GM04503 (cell line): ENCODE results near the gene SLC25A21.
"Not testable (repeated sequence)": the region's sequence is repeated elsewhere in the genome, so short reads cannot be mapped to it uniquely, and the experiment has no call there.

Experiments used
- DNase-seq: peaks from one replicate; pipeline ENCODE4 v3.0.0-alpha.2; 2012; ENCODE audit warnings: low read depth

SLC25A21 gene

DNA sequence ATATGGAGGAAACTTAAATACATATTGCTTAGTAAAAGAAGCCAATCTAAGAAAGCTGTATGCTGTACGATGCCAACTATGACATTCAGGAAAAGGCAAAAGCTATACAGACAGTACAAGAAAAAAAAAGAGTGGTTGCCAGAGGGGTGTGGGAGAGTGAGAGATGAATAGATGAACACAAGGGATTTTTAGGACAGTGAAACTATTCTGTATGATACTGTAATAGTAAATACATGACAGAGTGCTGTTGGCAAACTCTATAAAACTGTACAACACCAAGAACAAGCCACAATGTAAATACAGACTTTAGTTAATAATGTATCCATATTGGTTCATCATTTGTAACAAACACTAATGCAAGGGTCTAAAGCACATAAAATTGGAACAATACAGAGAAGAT lies 14.5 kb upstream of the SLC25A21 start:
- no peak for DNase-seq

DNA sequence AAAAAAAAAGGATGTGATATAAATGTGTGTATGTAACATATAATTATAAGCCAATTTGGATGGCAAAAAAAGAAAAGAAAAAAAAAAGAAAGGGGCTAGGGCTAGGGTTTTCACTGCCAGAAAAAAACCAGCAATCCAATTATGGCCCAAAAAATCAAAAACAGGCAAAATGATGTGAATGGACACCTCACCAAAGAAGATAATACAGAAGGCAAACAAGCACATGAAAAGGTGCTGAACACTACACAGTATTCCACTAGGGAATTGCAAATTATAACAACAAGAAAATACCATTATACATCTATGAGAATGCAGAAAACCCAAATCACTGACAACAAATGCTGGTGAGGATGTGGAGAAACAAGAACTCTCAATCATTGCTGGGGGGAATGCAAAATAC lies 13.3 kb upstream of the SLC25A21 start:
- DNase-seq = no peak

DNA sequence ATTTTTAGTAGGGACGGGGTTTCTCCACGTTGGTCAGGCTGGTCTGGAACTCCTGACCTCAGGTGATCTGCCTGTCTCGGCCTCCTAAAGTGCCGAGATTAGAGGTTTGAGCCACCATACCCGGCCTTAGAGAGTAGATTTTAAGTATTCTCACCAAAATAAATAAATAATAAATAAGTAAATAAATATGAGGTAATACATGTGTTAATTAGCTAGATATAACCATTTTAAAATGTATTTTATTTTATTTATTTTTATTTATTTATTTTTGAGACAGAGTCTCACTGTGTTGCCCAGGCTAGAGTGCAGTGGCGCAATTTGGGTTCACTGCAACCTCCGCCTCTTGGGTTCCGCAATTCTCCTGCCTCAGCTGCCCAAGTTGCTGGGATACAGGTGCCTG lies 12.1 kb upstream of the SLC25A21 start:
- not testable (repeated sequence) for DNase-seq

DNA sequence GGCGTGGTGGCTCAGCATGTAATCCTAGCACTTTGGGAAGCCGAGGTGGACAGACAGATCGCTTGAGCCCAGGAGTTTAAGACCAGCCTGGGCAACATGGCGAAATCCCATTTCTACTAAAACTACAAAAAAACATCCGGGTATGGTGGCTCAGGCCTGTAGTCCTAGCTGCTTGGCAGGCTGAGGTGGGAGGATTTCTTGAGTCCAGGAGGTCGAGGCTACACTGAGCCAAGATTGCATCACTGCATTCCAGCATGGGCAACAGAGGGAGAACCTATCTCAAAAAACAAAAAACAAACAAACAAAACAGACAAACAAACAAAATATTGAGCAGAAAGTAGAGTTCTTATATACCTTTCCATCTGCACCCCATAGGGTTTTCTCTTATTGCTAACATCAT lies 9.0 kb upstream of the SLC25A21 start:
- no peak for DNase-seq

- DNase-seq = not testable (repeated sequence)
Measured at GRCh38 chr14:37180886-37181285, 8.5 kb upstream of the SLC25A21 start.

DNA sequence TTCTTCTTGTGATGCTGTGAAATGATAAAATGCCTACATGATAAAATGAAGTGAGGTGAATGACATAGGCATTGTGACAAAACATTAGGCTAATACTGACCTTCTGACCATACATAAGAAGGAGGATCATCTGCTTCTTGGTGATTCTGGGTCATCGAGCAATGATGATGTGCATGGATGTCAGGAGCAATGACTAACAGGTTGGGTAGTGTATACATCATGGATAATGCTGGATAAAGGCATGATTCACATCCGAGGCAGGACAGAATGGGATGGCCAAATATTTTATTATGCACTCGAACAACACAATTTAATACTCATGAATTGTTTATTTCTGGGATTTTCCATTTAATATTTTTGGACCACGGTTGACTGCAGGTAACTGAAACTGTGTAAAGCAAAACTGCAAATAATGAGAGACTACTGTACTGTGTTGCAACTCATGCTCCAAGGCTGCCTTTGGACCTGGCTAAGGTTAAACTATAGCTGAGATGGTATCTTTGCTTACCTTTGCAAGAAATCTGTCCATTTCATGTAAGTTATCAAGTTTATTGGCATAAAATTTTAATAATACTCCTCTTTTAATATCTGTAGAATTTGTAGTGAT lies 7.6 kb upstream of the SLC25A21 start:
- DNase-seq = no peak

- DNase-seq = no peak
Measured at GRCh38 chr14:37172936-37173614, 669 bp upstream of the SLC25A21 start.

DNA sequence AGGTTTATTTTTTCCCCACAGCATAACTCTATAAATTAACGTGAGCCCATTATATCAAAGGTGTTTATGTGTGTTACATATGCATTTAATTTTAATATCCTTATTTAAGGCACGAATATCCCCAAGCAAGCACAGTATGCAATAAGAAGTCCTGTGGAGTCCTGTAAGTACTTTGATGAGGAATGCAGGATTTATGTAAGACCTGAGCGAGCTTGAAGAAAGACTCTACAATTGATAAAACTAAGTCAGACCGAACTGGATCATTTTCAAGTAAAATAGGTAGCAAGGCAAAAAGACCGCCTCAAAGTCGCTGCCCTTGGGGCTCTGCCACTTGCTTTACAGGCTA lies 755 bp downstream of the SLC25A21 start:
- no peak for DNase-seq

DNA sequence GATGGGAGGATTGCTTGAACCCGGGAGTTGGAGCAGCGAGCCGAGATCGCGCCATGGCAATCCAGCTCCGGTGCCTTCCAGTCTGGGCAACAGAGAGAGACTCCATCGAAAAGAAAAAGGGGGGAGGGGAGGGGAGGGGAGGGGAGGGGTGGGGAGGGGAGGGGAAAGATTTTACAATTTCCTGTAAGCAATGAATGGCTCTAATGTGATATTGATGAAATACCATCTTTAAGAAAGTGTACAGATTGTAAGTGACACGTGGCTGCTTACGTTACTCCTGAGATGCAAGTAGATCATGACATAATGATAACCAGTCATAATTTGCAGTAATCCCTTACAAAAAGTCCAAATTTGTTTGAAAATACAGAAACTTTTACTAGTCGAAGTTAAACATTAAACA lies 1.4 kb downstream of the SLC25A21 start:
- no peak for DNase-seq

DNA sequence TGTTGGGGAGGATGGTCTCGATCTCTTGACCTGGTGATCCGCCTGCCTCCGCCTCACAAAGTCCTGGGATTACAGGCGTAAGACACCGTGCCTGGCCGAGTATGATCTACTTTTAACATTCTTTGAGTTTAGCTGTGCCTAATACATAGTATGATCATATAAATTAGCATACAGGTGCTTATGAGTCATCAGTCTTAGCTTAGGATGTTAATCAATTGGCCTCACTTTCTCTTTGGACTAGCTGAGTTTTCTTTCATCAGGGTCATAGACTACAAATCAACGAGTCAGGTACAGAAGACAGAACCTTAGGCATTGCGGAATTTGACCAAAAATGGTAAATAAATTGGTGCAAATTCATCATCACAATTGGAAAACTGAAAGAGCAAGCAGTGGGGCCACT lies 2.2 kb downstream of the SLC25A21 start:
- no peak for DNase-seq

DNA sequence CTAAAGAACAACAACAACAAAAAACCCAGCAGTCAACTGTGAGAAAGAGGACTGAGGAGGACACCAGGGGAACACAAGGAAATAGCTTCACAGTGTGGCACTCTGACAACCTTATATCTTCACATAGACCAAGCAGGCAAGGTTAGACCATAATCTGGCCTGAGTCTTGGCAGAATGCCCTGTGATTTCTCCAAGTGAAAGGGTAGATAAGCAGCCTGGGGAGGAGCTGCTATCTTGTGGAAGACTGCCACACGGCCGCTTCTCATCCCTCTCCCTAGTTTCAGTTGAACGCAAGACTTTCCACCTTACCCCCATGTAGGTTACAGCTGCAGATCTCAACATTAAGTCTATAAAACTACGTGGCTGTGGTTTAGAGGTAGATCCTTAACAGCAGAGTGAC lies 3.7 kb downstream of the SLC25A21 start:
- no peak for DNase-seq

DNA sequence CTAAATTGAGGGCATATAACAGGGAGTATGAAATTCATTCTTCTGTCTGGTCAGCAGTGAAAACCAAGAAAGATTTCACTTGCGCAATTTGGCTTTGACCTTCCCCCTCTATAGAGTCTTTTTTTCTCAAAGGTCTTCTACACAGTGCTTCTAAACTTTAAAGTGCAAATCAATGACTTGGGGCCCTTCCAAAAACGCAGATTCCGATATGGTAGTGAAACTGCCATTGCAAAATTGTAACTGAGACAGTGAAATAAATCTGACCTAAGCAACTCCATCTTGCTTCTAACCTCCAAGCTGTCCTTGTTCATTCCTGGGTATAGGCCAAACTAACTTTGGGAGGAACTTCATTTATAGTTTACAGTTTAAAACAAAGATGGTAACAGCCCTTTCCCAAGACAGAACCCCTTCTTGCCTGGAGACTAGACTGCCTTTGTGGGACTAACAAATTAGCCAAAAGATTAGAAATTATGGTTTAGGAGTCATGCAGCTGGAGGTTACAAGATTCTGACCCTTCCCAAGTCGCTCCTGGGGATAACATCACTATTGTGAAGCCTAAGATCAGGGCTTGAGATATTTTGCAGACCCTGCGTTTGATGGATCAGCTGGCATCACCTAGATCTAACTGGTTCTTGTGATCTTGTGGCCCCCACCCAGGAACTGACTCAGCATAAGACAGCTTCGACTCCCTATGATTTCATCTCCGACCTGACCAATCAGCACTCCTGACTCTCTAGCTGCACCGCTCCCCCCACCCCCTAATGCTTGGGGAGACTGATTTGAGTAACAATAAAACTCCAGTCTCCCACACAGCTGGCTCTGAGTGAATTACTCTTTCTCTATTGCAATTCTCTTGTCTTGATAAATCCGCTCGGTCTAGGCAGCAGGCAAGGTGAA lies 5.0 kb downstream of the SLC25A21 start:
- no peak for DNase-seq

- no peak for DNase-seq
Measured at GRCh38 chr14:37165794-37166193, 6.6 kb downstream of the SLC25A21 start.

- not testable (repeated sequence) for DNase-seq
Measured at GRCh38 chr14:37162307-37162706, 10.1 kb downstream of the SLC25A21 start.

- no peak for DNase-seq
Measured at GRCh38 chr14:37157987-37158386, 14.4 kb downstream of the SLC25A21 start.

DNA sequence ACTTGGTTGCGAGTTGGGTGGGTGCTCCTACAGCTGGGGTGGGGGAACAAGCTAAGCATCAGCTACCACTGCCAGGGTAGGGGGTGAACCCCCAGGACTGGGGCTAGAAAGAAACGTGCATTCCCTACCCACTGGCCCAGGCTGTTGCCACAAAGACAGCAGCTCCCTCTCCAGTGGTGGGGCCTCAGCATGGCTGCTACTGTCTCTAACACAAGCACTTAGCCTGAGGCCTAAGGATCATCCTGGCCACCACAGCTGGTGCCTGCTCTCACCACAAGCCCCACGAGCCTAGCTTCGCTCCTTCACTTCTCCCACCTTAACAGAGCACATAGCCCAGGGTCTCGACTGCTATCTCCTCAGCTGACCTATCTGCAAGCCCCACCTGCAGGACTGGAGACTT lies 18.9 kb downstream of the SLC25A21 start:
- DNase-seq = no peak

GRCh38 chr14:37153005-37153404 lies 19.4 kb downstream of the SLC25A21 start:
- no peak for DNase-seq

- DNase-seq = no peak
Measured at GRCh38 chr14:37150414-37150813, 22.0 kb downstream of the SLC25A21 start.

DNA sequence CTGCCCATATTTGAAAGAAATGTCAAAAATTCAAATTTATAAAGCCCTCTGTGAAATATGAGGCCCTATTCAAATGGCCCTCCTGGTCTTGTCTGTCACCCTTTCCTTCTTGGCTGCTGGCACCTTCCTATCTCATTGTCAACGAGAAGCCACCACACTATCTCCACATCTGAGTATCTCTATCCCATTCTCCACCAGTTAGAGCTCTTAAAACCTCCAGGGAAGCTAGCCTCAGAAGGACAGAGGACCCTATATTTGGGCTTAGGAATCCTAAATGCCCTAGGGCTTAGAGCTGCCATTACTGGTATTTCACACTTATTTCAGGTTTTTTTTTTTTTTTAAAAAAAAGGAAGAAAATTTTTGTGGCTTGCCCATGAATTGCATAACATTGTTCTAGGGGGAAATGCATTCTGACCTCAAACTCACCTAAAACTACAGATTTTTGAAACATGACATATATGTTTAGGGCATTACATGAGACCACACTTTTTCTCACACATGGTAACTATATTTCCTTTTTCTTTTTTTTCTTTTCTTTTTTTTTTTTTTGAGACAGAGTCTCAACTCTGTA lies 25.0 kb downstream of the SLC25A21 start:
- no peak for DNase-seq

- DNase-seq = not testable (repeated sequence)
Measured at GRCh38 chr14:37146438-37146837, 26.0 kb downstream of the SLC25A21 start.

DNA sequence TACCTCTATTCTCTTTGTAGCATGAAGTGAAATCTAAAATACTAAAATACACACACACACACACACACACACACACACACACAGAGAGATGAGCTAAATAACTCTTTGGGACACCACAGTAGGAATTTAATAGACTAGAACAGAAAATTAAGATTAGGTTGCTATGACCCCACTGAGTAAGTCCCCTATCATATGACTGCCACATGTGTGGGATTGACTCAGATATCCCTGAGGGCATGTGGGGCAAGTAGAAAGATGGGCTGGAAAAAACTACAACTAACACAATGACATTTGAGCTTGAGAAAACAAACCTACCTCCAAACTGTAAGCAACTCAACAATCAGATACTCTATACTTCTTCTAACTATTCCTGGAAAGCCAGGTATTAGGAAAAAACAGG lies 27.0 kb downstream of the SLC25A21 start:
- DNase-seq = no peak

- DNase-seq = no peak
Measured at GRCh38 chr14:37144729-37145363, 27.6 kb downstream of the SLC25A21 start.
